ENCODE measurements around the gene LZTFL1. TPM values are rescaled to one million over a fixed set of nuclear protein-coding genes. Genes with fewer than 3 reads are reported as not detected.

Gene LZTFL1
- total and polyA plus RNA-seq, 8 donors = 3.8 to 62.4 (median 8.0) TPM

DNA sequence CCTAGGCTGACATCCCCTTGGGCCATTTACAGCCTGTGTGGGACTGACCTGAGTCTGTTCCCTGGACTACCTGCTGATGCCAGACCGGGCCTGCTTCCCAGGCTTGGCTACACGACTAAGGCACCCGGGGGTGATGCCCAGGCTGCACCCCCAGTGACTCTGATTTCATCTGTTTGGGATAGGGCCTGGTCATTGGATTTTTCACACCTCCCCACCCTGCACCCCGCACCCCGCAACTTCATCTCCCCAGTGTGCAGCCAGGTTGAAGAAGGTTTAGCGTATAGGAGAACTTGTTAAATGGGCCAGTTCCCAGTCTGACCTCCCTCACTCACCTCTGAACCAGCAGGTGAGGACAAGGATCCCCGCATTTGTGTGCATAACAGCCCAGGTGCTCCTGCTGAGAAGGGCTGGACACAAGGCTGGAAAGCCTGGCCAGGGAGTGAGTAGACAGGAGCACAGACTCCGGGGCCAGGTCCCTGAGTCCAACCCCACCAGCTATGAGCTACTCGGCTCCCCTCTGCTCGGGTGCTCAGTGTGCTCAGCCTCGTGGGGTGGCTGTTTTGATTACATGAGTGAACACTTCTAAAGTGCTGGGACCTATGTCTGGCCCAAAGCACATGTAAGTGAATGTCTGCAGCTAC, 64.1 kb downstream of the LZTFL1 start:
- Histone ChIP-seq H3K27ac (no peak overlapping the region), H3K4me3 (no peak overlapping the region), H3K36me3 (no peaks in the 10 kb centered on the region), H3K27me3 (peaks cover 0 to 7% (median 0%) of the 10 kb centered on the region in 3 donors), H3K9me3 (no peaks in the 10 kb centered on the region), H3K4me1 (peaks cover 0 to 10% (median 4%) of the 10 kb centered on the region in 4 donors)
- 84 to 94% (median 93%) methylated on average over 8 to 11 of the region's 11 CpGs for WGBS, 5 donors
- DNase-seq = peak in 1 of 2 donors; percentile 7
- TF ChIP-seq, protein P1, sequence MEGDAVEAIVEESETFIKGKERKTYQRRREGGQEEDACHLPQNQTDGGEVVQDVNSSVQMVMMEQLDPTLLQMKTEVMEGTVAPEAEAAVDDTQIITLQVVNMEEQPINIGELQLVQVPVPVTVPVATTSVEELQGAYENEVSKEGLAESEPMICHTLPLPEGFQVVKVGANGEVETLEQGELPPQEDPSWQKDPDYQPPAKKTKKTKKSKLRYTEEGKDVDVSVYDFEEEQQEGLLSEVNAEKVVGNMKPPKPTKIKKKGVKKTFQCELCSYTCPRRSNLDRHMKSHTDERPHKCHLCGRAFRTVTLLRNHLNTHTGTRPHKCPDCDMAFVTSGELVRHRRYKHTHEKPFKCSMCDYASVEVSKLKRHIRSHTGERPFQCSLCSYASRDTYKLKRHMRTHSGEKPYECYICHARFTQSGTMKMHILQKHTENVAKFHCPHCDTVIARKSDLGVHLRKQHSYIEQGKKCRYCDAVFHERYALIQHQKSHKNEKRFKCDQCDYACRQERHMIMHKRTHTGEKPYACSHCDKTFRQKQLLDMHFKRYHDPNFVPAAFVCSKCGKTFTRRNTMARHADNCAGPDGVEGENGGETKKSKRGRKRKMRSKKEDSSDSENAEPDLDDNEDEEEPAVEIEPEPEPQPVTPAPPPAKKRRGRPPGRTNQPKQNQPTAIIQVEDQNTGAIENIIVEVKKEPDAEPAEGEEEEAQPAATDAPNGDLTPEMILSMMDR (IDR thresholded peaks at IDR 0.05) = no peak
- no peak for TF ChIP-seq POLR2AphosphoS5 (IDR thresholded peaks at IDR 0.05)
- no peak for TF ChIP-seq EP300 (IDR thresholded peaks at IDR 0.05)
- no peak for TF ChIP-seq POLR2A (IDR thresholded peaks at IDR 0.05)
- intact Hi-C loops (cut with DNase I; ENCODE audit: low total_unique reads) = no loop called here

DNA sequence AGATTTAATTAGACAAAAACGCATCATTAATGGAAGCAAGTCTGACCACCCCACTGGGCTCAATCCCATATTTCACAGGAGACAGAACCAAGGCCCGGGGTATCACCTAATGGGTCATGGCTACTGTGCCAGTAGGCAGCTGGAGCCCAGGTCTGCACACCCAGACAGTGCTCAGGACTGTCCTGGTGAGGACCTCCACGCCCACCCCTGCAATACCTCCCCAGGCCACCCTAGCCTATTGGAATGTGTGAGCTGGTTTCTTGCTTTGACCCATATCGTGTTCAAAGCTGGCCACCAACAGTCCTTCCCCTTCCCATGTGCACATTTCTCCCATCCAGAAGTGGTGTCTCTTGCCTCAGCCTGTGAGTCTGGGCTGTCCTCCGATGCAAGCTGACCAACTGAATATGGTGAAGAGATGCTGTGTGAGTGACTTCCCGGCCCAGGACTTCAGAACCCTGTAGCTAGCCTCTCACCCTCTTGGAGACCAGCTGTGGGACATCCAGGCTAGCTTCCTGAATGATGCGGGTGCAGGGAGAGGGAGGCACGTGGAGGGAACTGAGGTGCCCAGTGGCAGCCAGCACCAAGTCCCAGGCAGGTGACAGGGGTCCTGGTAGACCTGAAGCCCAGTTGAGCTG, 64.7 kb downstream of the LZTFL1 start:
- TF ChIP-seq POLR2A (IDR thresholded peaks at IDR 0.05) = no peak
- no peak for TF ChIP-seq EP300 (IDR thresholded peaks at IDR 0.05)
- TF ChIP-seq, protein P1 (IDR thresholded peaks at IDR 0.05) = no peak
- no peak for TF ChIP-seq POLR2AphosphoS5 (IDR thresholded peaks at IDR 0.05)
- Histone ChIP-seq H3K27ac (no peak overlapping the region), H3K9me3 (no peaks in the 10 kb centered on the region), H3K27me3 (peaks cover 0 to 7% (median 0%) of the 10 kb centered on the region in 3 donors), H3K4me1 (peaks cover 0 to 10% (median 4%) of the 10 kb centered on the region in 4 donors), H3K36me3 (no peaks in the 10 kb centered on the region), H3K4me3 (no peak overlapping the region)
- DNase-seq = peak in 1 of 2 donors; percentile 7
- WGBS, 5 donors = 90 to 92% (median 91%) methylated on average over 7 to 8 of the region's 8 CpGs
- intact Hi-C loops (cut with DNase I; ENCODE audit: low total_unique reads) = no loop called here

DNA sequence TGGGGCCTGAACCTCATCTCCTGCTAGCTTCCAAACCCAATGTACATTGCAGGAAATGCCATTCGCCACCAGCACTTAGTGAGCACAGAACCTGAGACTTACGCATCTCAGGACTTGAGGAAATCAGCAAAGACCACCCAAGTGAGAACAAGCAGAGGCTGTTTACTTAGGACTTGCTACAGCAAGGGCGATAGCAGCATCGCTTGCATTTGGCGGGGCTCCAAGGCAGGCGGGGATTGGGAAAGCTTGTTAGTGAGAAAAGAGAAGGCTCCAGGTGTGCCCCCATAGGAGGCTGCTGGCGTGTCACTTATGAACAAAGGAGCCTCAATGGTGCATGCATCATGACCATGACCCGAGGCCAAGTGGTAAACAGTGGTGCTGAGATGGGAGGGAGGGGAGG, 65.3 kb downstream of the LZTFL1 start:
- H3K9me3 ChIP-seq = no peaks in the 10 kb centered on the region
- TF ChIP-seq POLR2A (IDR thresholded peaks at IDR 0.05) (no peak), EP300 (IDR thresholded peaks at IDR 0.05) (no peak), POLR2AphosphoS5 (IDR thresholded peaks at IDR 0.05) (no peak)
- TF ChIP-seq, protein P1 (IDR thresholded peaks at IDR 0.05) = no peak
- WGBS, 5 donors = 30 to 43% (median 34%) methylated on average over 8 of the region's 8 CpGs
- intact Hi-C loops (cut with DNase I; ENCODE audit: low total_unique reads) = no loop called here
- no peak overlapping the region for H3K27ac ChIP-seq
- peaks cover 0 to 7% (median 0%) of the 10 kb centered on the region in 3 donors for H3K27me3 ChIP-seq
- peak; percentile 39 to 71 for DNase-seq
- H3K4me1 ChIP-seq = peaks cover 0 to 10% (median 4%) of the 10 kb centered on the region in 4 donors
- no peak overlapping the region for H3K4me3 ChIP-seq
- no peaks in the 10 kb centered on the region for H3K36me3 ChIP-seq

DNA sequence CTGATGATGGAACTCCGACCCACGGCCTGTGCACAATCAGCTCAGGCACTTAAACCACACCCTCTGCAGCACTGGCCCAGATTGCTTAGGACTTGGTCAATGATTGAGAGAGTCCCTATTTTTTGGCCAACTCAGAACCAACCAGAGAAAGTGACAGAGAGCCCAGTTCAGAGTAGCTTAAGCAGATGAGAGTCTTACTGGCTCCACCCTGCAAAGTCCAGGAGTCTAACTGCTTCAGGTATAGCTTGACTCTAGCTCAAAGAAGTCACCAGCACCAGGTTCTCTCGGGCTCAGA, 65.7 kb downstream of the LZTFL1 start:
- no peak overlapping the region for H3K4me3 ChIP-seq
- 32 to 43% (median 32%) methylated on average over 3 of the region's 3 CpGs for WGBS, 5 donors
- H3K36me3 ChIP-seq = no peaks in the 10 kb centered on the region
- DNase-seq = peak in 1 of 2 donors; percentile 14
- peaks cover 0 to 7% (median 0%) of the 10 kb centered on the region in 3 donors for H3K27me3 ChIP-seq
- H3K4me1 ChIP-seq = peaks cover 0 to 10% (median 4%) of the 10 kb centered on the region in 4 donors
- H3K27ac ChIP-seq = no peak overlapping the region
- intact Hi-C loops (cut with DNase I; ENCODE audit: low total_unique reads) = no loop called here
- no peak for TF ChIP-seq EP300 (IDR thresholded peaks at IDR 0.05)
- no peaks in the 10 kb centered on the region for H3K9me3 ChIP-seq
